Measurements from ENCODE around the gene C19orf38.

C19orf38 gene

DNA sequence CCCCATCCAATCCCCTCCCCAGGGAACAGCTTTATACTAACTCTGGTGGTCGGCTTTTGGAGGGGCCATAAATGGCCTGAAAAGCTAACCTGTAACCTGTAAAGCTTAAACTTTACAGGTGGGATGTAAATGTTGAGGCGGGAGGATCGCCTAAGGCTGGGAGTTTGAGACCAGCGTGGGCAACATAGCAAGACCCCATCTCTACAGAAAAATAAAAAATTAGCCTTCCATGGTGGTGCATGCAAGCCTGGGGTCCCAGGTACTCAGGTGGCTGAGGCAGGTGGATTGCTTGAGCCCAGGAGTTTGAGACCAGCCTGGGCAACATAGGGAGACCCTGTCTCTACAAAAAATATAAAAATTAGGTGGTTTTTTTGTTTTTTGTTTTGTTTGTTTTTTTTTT is 41.7 kb downstream of the C19orf38 start:
- TF ChIP-seq, protein P1, sequence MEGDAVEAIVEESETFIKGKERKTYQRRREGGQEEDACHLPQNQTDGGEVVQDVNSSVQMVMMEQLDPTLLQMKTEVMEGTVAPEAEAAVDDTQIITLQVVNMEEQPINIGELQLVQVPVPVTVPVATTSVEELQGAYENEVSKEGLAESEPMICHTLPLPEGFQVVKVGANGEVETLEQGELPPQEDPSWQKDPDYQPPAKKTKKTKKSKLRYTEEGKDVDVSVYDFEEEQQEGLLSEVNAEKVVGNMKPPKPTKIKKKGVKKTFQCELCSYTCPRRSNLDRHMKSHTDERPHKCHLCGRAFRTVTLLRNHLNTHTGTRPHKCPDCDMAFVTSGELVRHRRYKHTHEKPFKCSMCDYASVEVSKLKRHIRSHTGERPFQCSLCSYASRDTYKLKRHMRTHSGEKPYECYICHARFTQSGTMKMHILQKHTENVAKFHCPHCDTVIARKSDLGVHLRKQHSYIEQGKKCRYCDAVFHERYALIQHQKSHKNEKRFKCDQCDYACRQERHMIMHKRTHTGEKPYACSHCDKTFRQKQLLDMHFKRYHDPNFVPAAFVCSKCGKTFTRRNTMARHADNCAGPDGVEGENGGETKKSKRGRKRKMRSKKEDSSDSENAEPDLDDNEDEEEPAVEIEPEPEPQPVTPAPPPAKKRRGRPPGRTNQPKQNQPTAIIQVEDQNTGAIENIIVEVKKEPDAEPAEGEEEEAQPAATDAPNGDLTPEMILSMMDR (IDR thresholded peaks at IDR 0.05) = no peak
- no peak for DNase-seq (ENCODE audit: low spot score)
- Histone ChIP-seq H3K4me3 (no peak overlapping the region), H3K27ac (no peak overlapping the region)

DNA sequence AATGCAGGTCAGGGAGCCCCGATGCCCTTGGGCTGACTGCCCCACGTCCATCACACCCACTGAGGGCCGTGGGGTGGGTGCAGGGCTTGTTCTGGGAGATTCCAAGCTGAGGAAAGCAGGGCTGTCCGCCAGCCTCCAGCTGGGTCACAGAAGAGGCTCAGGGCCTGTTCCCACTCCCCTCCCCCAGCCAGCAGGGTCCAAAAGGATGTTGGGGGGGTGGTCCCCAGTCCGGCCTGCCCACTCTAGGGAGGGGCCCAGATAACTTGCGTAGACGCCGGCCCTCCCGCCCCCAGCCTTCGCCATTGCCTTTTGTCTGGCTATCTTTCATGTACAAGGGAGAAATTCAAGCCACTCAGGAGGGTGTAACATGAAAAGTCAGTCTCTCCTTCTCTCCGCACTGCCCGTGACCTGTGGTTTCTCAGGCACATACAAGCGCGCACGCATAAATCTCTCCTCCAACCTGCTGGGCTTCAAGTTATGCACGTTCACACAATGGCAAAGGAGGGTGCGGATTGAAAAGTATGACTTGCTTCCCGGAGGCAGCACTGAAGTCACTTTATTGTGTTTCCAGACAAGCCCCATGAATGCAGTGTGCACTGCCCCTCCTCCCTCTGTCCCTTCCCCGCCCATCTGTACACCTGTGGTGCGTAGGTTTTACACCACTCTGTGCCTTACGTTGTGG is 43.3 kb downstream of the C19orf38 start:
- Histone ChIP-seq H3K4me3 (no peak overlapping the region), H3K27ac (no peak overlapping the region)
- TF ChIP-seq, protein P1 (IDR thresholded peaks at IDR 0.05) = no peak
- DNase-seq (ENCODE audit: low spot score) = no peak

DNA sequence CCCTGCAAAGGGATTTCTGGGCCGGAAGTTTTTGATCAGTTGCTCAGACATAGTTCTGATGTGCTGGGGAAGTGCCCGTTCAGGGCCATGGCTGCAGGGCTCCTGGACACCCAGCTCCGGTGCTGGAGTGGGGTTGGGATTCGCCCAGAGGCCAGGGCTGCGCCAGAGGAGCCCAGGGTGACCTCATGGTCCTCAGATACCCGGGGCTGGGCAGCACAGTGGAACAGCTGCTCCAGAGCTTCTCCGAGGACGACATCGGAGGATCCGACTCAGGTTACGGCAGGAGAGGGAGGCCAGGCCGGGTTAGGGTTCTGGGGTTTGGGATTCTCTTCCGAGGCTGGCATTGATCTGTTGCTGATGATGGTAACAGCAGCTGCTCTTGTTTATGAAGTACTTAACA is 44.0 kb downstream of the C19orf38 start:
- no peak for DNase-seq (ENCODE audit: low spot score)
- H3K27ac ChIP-seq = no peak overlapping the region
- TF ChIP-seq, protein P1 (IDR thresholded peaks at IDR 0.05) = no peak
- no peak overlapping the region for H3K4me3 ChIP-seq

DNA sequence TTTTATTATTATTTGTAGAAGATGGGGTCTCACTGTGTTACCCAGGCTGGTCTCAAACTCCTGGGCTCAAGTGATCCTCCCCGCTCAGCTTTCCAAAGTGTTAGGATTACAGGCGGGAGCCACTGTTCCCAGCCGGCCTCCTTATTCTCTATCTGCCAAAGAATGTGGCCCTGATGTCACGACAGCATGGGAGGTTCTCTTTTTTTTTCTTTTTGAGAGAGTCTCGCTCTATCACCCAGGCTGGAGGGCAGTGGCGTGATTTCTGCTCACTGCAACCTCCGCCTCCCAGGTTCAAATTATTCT is 46.6 kb downstream of the C19orf38 start:
- Histone ChIP-seq H3K4me3 (no peak overlapping the region), H3K27ac (no peak overlapping the region)
- no peak for DNase-seq (ENCODE audit: low spot score)
- TF ChIP-seq, protein P1 (IDR thresholded peaks at IDR 0.05) = no peak

DNA sequence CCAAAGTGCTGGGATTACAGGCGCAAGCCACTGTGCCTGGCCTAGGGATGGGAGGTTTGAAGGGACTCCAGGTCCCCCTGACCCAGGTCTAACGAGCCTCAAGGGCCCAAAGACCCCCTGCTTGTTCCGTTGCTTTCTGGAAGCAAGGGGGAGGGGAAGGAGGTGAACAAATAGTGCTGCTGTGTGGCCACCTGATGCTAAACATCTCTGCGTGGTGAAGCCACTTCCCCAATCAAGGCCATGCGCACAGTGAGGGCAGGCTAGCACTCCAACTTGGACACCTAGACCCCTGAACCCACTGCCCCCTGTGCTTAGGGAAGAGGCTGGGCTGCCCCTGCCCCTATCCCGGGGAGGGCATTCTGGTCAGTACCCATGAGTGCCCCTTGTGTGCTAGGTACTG is 47.1 kb downstream of the C19orf38 start:
- Histone ChIP-seq H3K27ac (no peak overlapping the region), H3K4me3 (no peak overlapping the region)
- TF ChIP-seq, protein P1 (IDR thresholded peaks at IDR 0.05) = no peak
- DNase-seq (ENCODE audit: low spot score) = no peak

DNA sequence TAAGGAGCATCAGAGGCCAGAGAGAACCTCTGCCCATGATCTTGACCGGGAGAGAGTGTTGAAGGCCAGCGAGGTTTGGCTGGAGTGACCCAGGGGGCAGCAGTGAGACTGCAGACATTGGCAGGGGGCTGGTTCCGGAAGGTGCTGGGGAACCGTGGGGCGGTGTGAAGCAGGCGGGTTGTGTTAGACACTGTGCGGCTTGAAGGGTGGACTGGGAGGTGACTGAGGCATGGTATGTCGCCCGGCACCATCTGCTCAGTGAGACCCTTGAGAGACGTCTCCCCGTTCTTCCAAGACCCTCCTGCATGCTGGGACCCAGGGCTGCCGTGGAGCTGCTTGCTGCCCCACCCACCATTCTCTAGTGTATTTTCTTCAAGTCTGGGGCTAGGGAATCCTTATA is 47.7 kb downstream of the C19orf38 start:
- Histone ChIP-seq H3K4me3 (no peak overlapping the region), H3K27ac (no peak overlapping the region)
- TF ChIP-seq, protein P1 (IDR thresholded peaks at IDR 0.05) = no peak
- no peak for DNase-seq (ENCODE audit: low spot score)

DNA sequence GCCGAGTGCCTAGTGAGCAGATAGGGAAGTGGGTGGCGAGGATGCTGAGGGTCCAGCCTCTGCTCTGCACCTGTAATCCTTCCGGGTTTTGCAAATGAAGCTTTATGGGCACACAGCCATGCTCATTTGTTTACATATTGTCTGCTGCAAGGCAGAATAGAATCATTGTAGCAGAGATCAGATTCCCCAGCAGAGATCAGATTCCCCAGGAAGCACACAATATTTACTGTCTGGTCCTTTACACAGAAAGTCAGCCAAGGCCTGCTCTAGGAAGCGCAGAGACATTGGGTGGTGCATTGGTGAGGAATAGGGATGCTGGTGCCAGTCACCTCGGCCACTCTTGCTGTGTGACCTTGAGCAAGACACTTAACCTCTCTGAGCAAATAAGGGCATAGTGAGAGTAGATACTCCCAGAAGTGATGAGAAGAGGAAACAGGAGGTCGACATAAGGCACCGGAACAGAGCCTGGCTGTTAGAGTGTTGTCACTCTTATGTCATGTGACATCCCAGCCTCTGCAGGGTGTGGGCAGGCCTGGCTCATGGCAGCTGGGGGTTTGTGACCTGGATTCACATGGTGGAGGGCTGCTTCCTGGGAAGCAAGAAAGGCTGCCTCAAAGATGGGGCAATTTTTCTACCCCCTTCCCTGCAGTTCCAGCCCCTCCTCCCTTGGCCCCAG is 48.8 kb downstream of the C19orf38 start:
- Histone ChIP-seq H3K4me3 (no peak overlapping the region), H3K27ac (no peak overlapping the region)
- no peak for DNase-seq (ENCODE audit: low spot score)
- TF ChIP-seq, protein P1 (IDR thresholded peaks at IDR 0.05) = no peak

All from coronary artery (tissue), 2 donors.